HG03378 (cell line): ENCODE data around the gene TRIM3.

Experiments
- ATAC-seq: cut with Tn5 transposase; IDR thresholded peaks from one replicate; pipeline ENCODE4 v1.9.1; 2021; ENCODE audit warnings: mild to moderate bottlenecking, moderate library complexity; ENCODE audit not compliant: unreplicated experiment

TRIM3 gene

GRCh38 chr11:6481012-6481923 is 7.5 kb upstream of the TRIM3 start, which contains the start of the genes ARFIP2 and TIMM10B:
Gene ARFIP2, minus strand, starts transcription at chr11:6481331. Its CDS starts 910 bp downstream, at chr11:6480421.
Gene TIMM10B, plus strand, starts transcription at chr11:6481501. Its CDS starts 16 bp downstream, at chr11:6481517.
- peak; percentile 97 for ATAC-seq

- ATAC-seq: no peak
Observed at GRCh38 chr11:6480299-6480914, 6.7 kb upstream of the TRIM3 start.

DNA sequence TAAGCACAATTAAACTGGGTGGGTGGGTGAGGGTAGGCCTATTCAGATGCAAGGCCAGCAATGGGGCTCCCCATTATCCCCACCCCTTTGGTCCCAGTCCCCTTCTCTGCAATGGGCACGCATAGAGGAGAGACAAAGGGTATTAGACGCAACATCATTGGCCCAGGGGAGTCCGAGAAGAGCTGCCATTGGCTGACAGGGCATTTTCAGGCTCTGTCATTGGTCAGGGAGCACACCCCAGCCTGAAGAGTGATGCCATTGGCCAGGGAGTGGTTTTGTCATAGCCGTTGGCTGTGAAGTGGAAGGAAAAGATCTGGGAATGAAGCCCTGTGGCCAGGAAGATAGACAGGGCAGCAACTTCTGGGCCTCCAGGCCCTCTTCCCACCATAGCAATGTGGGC is 2.8 kb upstream of the TRIM3 start:
- ATAC-seq: no peak

- no peak for ATAC-seq
Observed at GRCh38 chr11:6475936-6476335, 2.2 kb upstream of the TRIM3 start.

DNA sequence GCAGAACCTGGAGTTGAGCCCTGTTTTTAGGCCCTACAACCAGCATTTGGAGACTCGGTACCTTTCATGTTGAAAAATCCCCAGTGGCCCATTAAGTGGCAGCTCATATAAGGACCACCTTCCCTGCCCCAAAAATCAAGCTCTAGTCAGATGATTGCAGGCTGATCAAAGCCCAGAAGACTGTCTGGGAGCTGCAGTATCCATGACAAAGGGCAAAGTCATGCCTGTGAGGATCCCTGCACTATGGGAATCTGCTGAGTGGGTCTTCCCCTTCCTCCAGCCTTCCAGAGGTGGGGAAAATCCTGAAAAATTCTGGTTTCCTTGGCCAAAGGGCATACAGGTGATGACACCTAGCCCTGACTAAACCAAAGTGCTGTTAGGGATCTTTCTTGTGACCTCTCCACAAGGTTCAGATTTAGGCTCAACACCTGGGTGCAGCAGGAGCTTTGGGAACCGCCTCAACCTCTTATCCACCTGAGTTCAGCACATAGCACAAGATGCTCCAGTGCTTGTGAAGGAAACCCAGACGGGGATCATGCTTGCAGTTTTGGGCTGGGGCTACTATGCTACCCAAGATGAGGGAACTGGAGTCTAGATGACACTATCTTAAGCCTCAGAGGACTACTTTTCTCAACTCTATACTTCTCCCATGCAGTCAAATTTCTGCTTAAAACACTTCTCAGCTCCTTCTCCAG is 1.2 kb upstream of the TRIM3 start:
- ATAC-seq: no peak

DNA sequence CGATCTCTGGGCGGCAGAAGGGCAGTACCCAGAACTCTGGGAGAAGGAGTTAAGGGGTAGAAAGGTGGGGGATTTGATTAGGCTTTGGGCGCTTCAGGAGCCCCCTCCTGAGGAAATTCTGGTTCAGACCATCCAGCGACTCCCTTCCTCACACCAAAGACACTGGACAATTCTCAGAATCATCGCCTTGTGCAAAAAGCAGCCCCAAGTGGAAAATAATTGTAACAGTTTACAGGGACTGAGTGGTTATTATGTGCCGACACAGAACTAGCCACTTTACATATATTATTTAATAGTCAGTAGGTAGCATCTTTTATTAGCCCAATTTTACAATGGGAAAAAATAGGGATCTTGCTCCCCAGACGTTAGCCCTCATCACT is 662 bp upstream of the TRIM3 start:
- ATAC-seq: no peak

- ATAC-seq: no peak
Observed at GRCh38 chr11:6472934-6473333, 807 bp downstream of the TRIM3 start.

- ATAC-seq: no peak
Observed at GRCh38 chr11:6469599-6469998, 4.1 kb downstream of the TRIM3 start.

DNA sequence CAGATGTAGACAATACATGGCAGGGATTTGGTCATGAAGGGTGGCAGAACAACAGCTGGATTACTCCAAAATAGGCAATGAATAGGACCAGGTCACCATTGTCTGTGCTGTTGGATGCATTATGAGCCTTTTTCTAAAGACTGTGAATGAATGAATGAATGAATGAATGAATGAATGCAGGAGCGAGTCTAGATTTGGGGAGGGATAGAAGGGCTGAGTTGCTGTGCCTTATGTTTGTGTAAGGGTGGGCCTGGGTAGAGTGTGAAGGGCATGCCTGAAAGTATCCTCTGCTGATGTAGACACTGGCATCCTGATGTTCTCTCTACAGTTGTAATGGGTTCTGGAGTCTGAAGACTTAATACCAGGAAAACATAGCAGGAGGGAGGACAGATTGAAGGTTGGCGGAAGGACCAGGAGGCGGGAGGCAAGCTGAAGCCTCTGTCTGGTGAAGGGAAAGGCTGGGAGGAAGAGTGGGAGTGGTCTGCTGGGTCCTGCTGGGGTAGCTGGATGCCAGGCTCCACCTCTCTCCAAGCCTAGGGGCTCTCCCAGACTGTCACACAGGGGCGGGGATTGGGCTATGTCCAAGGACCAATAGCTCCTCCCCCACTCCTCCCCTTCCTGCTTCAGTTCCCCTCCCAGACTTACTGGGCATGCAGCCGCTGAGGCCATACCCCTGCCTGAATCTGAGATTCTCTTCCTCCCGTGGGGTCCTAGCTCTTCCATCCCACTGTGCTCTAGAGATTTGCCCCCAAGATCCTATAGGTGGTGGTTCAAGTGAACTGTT is 4.8 kb downstream of the TRIM3 start:
- peak; percentile 82 for ATAC-seq

DNA sequence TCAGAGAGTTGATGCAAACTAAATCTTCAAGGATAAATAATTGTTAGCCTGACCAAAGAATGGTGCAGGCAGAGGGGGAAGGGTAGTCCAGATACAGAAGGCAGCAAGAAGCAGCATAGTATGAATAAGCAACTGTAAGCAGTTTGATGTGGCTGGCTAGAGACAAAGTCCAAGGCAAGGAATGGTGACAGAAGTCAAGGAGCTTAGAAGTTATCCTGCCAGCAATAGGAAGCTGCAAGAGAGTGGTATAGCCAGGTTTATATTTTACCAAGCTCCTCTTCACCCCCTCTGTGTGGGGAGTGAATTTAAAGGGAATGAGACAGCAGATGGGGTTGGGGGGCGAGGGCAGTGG is 14.7 kb downstream of the TRIM3 start:
- no peak for ATAC-seq

- ATAC-seq: no peak
Observed at GRCh38 chr11:6458352-6459098, 15.2 kb downstream of the TRIM3 start.

DNA sequence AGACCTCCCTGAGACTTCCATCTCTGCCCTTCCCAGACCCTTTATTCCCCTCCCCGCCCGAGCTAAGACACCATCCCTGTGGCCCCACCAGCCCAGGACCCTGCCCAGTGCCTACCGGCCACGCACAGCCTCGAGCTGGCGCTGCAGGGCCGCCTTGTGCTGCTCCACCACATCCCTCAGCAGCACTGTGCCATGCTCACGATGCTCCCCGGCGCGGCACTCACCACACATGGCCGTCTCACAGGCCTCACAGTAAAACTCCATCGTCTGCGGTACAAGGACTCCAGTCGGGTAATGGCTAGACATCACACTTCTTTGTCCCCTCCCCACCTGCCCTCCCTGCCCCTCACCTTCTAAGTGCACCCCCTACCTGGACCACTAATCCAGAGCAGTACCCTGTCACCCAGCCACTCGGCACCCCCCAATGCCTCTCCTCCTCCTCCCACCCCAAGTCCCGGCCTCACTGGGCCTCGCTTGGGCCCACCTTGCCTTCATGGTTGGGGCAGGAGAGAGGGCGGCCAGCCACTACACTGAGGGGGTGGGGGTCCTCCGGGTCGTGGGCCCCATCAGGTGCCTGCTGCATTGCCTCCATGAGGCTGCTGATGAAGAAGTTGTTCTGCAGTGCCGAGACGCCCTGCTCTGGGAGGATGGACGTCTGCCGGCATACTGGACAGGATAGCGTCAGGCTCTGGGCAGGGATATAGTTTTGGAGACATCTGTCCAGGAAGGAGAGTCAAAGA is 16.0 kb downstream of the TRIM3 start:
- no peak for ATAC-seq

DNA sequence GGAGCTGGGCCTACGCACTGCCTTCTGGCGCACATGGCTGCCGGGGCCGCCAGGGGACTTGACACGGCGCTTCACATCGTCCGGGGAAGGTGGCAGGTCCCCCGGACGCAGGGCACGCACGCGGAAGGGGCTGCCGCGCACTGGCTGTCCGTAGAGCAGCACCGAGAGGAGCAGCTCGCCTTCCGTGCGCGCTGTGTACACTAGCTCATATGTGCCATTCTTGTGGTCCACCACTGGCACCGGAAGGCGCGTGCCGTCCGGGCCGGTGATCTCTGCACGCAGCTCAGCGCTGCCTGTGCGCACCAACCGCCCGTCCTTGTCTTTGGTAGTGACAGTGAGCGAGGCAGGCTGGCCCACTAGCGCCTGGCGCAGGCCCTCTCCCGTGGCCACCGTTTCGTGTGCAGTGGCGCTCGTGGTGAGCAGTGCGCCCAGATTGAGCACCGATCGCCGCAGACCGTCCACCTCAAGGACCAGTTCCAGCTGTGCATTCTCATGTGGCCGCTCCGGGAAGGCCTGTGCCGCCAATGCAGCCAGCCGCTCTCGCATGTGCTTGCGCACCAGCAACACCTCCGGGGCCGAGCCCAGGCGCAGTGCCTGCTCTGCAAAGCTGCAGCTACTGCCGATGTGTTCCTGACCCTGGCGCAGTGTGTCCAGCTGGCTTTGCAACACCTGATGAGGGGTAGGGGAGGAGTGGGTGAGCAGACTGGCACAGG is 17.2 kb downstream of the TRIM3 start:
- ATAC-seq: no peak

DNA sequence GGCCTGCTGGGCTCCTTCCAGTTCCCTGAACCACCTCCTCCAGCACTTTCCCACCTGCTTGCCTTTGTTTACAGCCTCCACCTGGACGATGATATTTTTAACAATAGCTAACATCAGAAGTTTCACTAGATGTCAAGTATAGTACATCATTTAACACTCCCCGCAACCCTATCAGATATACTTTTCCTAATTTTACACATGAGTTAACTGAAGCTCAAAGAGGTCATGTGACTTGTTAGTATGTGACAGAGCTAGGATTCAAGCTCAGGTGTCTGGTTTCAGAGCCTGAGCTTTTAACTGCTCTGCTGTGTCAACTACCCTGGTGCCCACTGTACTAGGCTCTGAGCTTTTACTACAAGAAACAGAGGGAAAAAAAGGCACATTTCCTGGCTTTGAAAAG is 18.7 kb downstream of the TRIM3 start:
- no peak for ATAC-seq

GRCh38 chr11:6453152-6453551 is 20.6 kb downstream of the TRIM3 start:
- ATAC-seq: no peak

- ATAC-seq: no peak
Observed at GRCh38 chr11:6452219-6452618, 21.5 kb downstream of the TRIM3 start.

GRCh38 chr11:6448574-6448973 is 25.2 kb downstream of the TRIM3 start:
- no peak for ATAC-seq

- ATAC-seq: peak; percentile 75
Observed at GRCh38 chr11:6443269-6444003, 30.3 kb downstream of the TRIM3 start.
